Brain microvascular endothelial cell (primary cell): ENCODE results near the gene PSMB7.

Source experiments
- DNase-seq: peaks from one replicate; pipeline ENCODE4 v3.0.0-alpha.2; 2020
- H3K27ac ChIP-seq: fragments of 250-450 bp; sonication (Bioruptor Pico); 2 replicates; pipeline ENCODE4 v1.5.1; 2020; ENCODE audit warnings: mild to moderate bottlenecking, moderate library complexity
- H3K27me3 ChIP-seq: fragments of 250-450 bp; sonication (Bioruptor Pico); replicated peaks from 2 replicates; pipeline ENCODE4 v1.5.1; 2020; ENCODE audit warnings: mild to moderate bottlenecking
- H3K36me3 ChIP-seq: fragments of 250-450 bp; sonication (Bioruptor Pico); replicated peaks from 2 replicates; pipeline ENCODE4 v1.5.1; 2020; ENCODE audit warnings: mild to moderate bottlenecking
- H3K4me3 ChIP-seq: 2 replicates; pipeline ENCODE4 v1.5.1; 2011; ENCODE audit warnings: low read depth, mild to moderate bottlenecking, control low read depth, low read length, moderate library complexity
- CTCF ChIP-seq: IDR thresholded peaks from 2 replicates; pipeline ENCODE4 v1.5.1; 2011; ENCODE audit warnings: low read depth, mild to moderate bottlenecking, moderate library complexity, low read length, control low read depth, inconsistent platforms; ENCODE audit errors: missing control alignments
- in situ Hi-C: cut with HindIII; loops from 2 replicates; pipeline ENCODE4 v1.10.0; 2017; ENCODE audit warnings: low sequenced_read_pairs, low pct_ligation_motif_present

Gene PSMB7

GRCh38 chr9:124359855-124360678 is 55.2 kb downstream of the PSMB7 start:
- no peak for TF ChIP-seq CTCF
- H3K4me3 ChIP-seq: no peak overlapping the region

GRCh38 chr9:124359426-124359825 is 55.8 kb downstream of the PSMB7 start:
- no peak overlapping the region for H3K27ac ChIP-seq
- H3K36me3 ChIP-seq: peaks cover 18% of the 10 kb centered on the region
- TF ChIP-seq CTCF: no peak
- in situ Hi-C loops: no loop called here
- no peaks in the 10 kb centered on the region for H3K27me3 ChIP-seq
- no peak for DNase-seq
- no peak overlapping the region for H3K4me3 ChIP-seq

More at GRCh38 chr9:124359855-124360678, 55.2 kb downstream of the PSMB7 start:
- in situ Hi-C loops: no loop called here
- Histone ChIP-seq H3K27ac (no peak overlapping the region), H3K27me3 (no peaks in the 10 kb centered on the region), H3K36me3 (peaks cover 12% of the 10 kb centered on the region)
- no peak for DNase-seq

- in situ Hi-C loops: no loop called here
Measured at GRCh38 chr9:124358631-124359030, 56.6 kb downstream of the PSMB7 start.

GRCh38 chr9:124357721-124358361 is 57.4 kb downstream of the PSMB7 start:
- Histone ChIP-seq H3K27me3 (no peaks in the 10 kb centered on the region), H3K36me3 (peaks cover 26% of the 10 kb centered on the region), H3K4me3 (no peak overlapping the region), H3K27ac (no peak overlapping the region)
- no peak for DNase-seq
- in situ Hi-C loops: no loop called here
- peak; percentile 44 for TF ChIP-seq CTCF

More at GRCh38 chr9:124358631-124359030, 56.6 kb downstream of the PSMB7 start:
- DNase-seq: no peak
- Histone ChIP-seq H3K4me3 (no peak overlapping the region), H3K27ac (no peak overlapping the region), H3K27me3 (no peaks in the 10 kb centered on the region), H3K36me3 (peaks cover 19% of the 10 kb centered on the region)
- no peak for TF ChIP-seq CTCF

- peaks cover 34% of the 10 kb centered on the region for H3K36me3 ChIP-seq
- in situ Hi-C loops: no loop called here
Measured at GRCh38 chr9:124356745-124357390, 58.4 kb downstream of the PSMB7 start.

More at GRCh38 chr9:124356745-124357390, 58.4 kb downstream of the PSMB7 start:
- Histone ChIP-seq H3K4me3 (no peak overlapping the region), H3K27ac (no peak overlapping the region), H3K27me3 (no peaks in the 10 kb centered on the region)
- TF ChIP-seq CTCF: no peak
- no peak for DNase-seq
